Measurements from ENCODE around the gene HAAO.

The HAAO gene

GRCh38 chr2:42767899-42768705 lies 24.3 kb downstream of the HAAO start:
- no peak for TF ChIP-seq EZH2phosphoT487 (IDR thresholded peaks at IDR 0.05; ENCODE audit: borderline replicate concordance)
- TF ChIP-seq, protein P1, sequence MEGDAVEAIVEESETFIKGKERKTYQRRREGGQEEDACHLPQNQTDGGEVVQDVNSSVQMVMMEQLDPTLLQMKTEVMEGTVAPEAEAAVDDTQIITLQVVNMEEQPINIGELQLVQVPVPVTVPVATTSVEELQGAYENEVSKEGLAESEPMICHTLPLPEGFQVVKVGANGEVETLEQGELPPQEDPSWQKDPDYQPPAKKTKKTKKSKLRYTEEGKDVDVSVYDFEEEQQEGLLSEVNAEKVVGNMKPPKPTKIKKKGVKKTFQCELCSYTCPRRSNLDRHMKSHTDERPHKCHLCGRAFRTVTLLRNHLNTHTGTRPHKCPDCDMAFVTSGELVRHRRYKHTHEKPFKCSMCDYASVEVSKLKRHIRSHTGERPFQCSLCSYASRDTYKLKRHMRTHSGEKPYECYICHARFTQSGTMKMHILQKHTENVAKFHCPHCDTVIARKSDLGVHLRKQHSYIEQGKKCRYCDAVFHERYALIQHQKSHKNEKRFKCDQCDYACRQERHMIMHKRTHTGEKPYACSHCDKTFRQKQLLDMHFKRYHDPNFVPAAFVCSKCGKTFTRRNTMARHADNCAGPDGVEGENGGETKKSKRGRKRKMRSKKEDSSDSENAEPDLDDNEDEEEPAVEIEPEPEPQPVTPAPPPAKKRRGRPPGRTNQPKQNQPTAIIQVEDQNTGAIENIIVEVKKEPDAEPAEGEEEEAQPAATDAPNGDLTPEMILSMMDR (conservative IDR thresholded peaks at IDR 0.05; ENCODE audit: low read length), result no peak
- H3K36me3 ChIP-seq (ENCODE audit: insufficient read depth, low read length), result no peaks in the 10 kb centered on the region
- H3K9ac ChIP-seq (ENCODE audit: low read depth, low read length, poor library complexity, severe bottlenecking), result no peak overlapping the region
- H3F3A ChIP-seq (ENCODE audit: low read depth), result no peaks in the 10 kb centered on the region
- H3K79me2 ChIP-seq (ENCODE audit: insufficient read depth, low read length), result no peaks in the 10 kb centered on the region
- no peak overlapping the region for H2AFZ ChIP-seq (ENCODE audit: low read length)
- H3K4me3 ChIP-seq (ENCODE audit: low read length, poor library complexity, severe bottlenecking), result no peak overlapping the region
- H3K27me3 ChIP-seq (ENCODE audit: insufficient read depth, low read length, poor library complexity, severe bottlenecking), result no peaks in the 10 kb centered on the region
- H3K4me2 ChIP-seq (ENCODE audit: low read depth, low read length, poor library complexity, severe bottlenecking), result no peak overlapping the region
- H3K9me3 ChIP-seq (ENCODE audit: insufficient read depth, low read depth, low read length), result no peaks in the 10 kb centered on the region
- no peaks in the 10 kb centered on the region for H4K20me1 ChIP-seq (ENCODE audit: insufficient read depth, low read length, poor library complexity, severe bottlenecking)
- H3K4me1 ChIP-seq (ENCODE audit: insufficient read depth, low read length, poor library complexity, severe bottlenecking), result no peaks in the 10 kb centered on the region
- no peaks in the 10 kb centered on the region for H3K9me2 ChIP-seq (replicated peaks; ENCODE audit: low read depth, low read length)

- no peak for TF ChIP-seq EZH2phosphoT487 (IDR thresholded peaks at IDR 0.05; ENCODE audit: borderline replicate concordance)
- H3K36me3 ChIP-seq (ENCODE audit: insufficient read depth, low read length), result no peaks in the 10 kb centered on the region
- no peaks in the 10 kb centered on the region for H3K9me3 ChIP-seq (ENCODE audit: insufficient read depth, low read depth, low read length)
- H3K4me1 ChIP-seq (ENCODE audit: insufficient read depth, low read length, poor library complexity, severe bottlenecking), result no peaks in the 10 kb centered on the region
- H4K20me1 ChIP-seq (ENCODE audit: insufficient read depth, low read length, poor library complexity, severe bottlenecking), result no peaks in the 10 kb centered on the region
- no peak overlapping the region for H3K4me2 ChIP-seq (ENCODE audit: low read depth, low read length, poor library complexity, severe bottlenecking)
- H3F3A ChIP-seq (ENCODE audit: low read depth), result no peaks in the 10 kb centered on the region
- H3K9ac ChIP-seq (ENCODE audit: low read depth, low read length, poor library complexity, severe bottlenecking), result no peak overlapping the region
- H3K27me3 ChIP-seq (ENCODE audit: insufficient read depth, low read length, poor library complexity, severe bottlenecking), result no peaks in the 10 kb centered on the region
- no peaks in the 10 kb centered on the region for H3K79me2 ChIP-seq (ENCODE audit: insufficient read depth, low read length)
- no peak overlapping the region for H2AFZ ChIP-seq (ENCODE audit: low read length)
- no peaks in the 10 kb centered on the region for H3K9me2 ChIP-seq (replicated peaks; ENCODE audit: low read depth, low read length)
- no peak overlapping the region for H3K4me3 ChIP-seq (ENCODE audit: low read length, poor library complexity, severe bottlenecking)
These were observed 25.1 kb downstream of the HAAO start for GRCh38 chr2:42767080-42767898.

GRCh38 chr2:42765686-42766085 lies 26.7 kb downstream of the HAAO start:
- Histone ChIP-seq H3K4me1 (ENCODE audit: insufficient read depth, low read length, poor library complexity, severe bottlenecking) (no peaks in the 10 kb centered on the region), H3K4me2 (ENCODE audit: low read depth, low read length, poor library complexity, severe bottlenecking) (no peak overlapping the region), H3F3A (ENCODE audit: low read depth) (no peaks in the 10 kb centered on the region), H3K9ac (ENCODE audit: low read depth, low read length, poor library complexity, severe bottlenecking) (no peak overlapping the region), H3K9me3 (ENCODE audit: insufficient read depth, low read depth, low read length) (no peaks in the 10 kb centered on the region), H4K20me1 (ENCODE audit: insufficient read depth, low read length, poor library complexity, severe bottlenecking) (no peaks in the 10 kb centered on the region), H3K27me3 (ENCODE audit: insufficient read depth, low read length, poor library complexity, severe bottlenecking) (no peaks in the 10 kb centered on the region), H3K9me2 (replicated peaks; ENCODE audit: low read depth, low read length) (no peaks in the 10 kb centered on the region), H3K4me3 (ENCODE audit: low read length, poor library complexity, severe bottlenecking) (no peak overlapping the region), H3K79me2 (ENCODE audit: insufficient read depth, low read length) (no peaks in the 10 kb centered on the region), H3K36me3 (ENCODE audit: insufficient read depth, low read length) (no peaks in the 10 kb centered on the region), H2AFZ (ENCODE audit: low read length) (no peak overlapping the region)
- no peak for TF ChIP-seq EZH2phosphoT487 (IDR thresholded peaks at IDR 0.05; ENCODE audit: borderline replicate concordance)
- TF ChIP-seq, protein P1 (conservative IDR thresholded peaks at IDR 0.05; ENCODE audit: low read length), result no peak
